ENCODE data around the gene OMP.

DNA sequence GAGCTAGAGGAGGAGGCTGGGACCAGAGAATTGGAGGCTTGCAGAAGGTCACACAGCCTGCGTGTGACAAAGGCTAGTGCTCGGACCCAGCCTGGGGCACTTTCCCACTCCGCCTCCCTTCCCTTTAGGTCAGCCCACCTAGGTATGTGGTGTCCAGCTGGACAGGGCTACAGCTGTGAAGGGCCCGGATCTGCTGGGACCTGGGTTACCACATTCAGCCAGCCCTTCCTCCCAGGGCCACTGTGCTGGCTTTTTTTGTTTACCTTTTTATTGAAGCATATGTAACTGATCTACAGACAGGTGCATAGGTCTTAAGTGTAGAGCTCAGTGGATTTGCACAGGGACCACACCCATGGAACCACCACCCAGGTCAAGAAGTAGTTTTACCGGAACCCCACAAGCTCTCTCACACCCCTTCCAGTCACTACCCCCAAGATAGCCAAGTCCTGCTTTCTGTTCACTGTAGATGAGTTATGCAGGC, 27.2 kb upstream of the OMP start:
- TF ChIP-seq EZH2 (IDR thresholded peaks at IDR 0.05; ENCODE audit: low read depth) = no peak
- TF ChIP-seq, protein P1, sequence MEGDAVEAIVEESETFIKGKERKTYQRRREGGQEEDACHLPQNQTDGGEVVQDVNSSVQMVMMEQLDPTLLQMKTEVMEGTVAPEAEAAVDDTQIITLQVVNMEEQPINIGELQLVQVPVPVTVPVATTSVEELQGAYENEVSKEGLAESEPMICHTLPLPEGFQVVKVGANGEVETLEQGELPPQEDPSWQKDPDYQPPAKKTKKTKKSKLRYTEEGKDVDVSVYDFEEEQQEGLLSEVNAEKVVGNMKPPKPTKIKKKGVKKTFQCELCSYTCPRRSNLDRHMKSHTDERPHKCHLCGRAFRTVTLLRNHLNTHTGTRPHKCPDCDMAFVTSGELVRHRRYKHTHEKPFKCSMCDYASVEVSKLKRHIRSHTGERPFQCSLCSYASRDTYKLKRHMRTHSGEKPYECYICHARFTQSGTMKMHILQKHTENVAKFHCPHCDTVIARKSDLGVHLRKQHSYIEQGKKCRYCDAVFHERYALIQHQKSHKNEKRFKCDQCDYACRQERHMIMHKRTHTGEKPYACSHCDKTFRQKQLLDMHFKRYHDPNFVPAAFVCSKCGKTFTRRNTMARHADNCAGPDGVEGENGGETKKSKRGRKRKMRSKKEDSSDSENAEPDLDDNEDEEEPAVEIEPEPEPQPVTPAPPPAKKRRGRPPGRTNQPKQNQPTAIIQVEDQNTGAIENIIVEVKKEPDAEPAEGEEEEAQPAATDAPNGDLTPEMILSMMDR (conservative IDR thresholded peaks at IDR 0.05) = no peak

All from PC-9 (cell line).